NB4 (cell line): ENCODE measurements around the gene RAB32.

Experiments
- CTCF ChIP-seq: IDR thresholded peaks from one replicate; pipeline ENCODE4 v1.5.1; 2012; ENCODE audit warnings: low read depth, low read length
- POLR2A ChIP-seq: IDR thresholded peaks from 2 replicates; pipeline ENCODE4 v1.6.1; 2011; ENCODE audit warnings: mild to moderate bottlenecking; ENCODE audit not compliant: insufficient read length; ENCODE audit errors: extremely low read depth
- TF ChIP-seq, protein P1 (sequence below): IDR thresholded peaks from 2 replicates; pipeline ENCODE4 v1.6.1; 2011; ENCODE audit warnings: low read depth, low read length

GRCh38 chr6:146543211-146543939 is at the start of gene RAB32:
- TF ChIP-seq CTCF (peak; percentile 59), POLR2A (peak; percentile 46)
- TF ChIP-seq, protein P1, sequence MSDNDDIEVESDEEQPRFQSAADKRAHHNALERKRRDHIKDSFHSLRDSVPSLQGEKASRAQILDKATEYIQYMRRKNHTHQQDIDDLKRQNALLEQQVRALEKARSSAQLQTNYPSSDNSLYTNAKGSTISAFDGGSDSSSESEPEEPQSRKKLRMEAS, result no peak
